Astrocyte (in vitro differentiated cells and primary cell): ENCODE data around the gene KDR.

ENCODE experiments used
- EZH2 ChIP-seq: IDR thresholded peaks from 2 replicates; pipeline ENCODE4 v1.6.1; 2012; ENCODE audit warnings: mild to moderate bottlenecking, low read length, inconsistent platforms; ENCODE audit not compliant: insufficient read depth
- TF ChIP-seq, protein P1 (sequence below): IDR thresholded peaks from 2 replicates; pipeline ENCODE4 v1.5.1; 2011; ENCODE audit warnings: low read depth, mild to moderate bottlenecking, inconsistent platforms, low read length, moderate library complexity; ENCODE audit not compliant: insufficient read depth

GRCh38 chr4:55082756-55083155, 42.6 kb downstream of the KDR start:
- TF ChIP-seq, protein P1, sequence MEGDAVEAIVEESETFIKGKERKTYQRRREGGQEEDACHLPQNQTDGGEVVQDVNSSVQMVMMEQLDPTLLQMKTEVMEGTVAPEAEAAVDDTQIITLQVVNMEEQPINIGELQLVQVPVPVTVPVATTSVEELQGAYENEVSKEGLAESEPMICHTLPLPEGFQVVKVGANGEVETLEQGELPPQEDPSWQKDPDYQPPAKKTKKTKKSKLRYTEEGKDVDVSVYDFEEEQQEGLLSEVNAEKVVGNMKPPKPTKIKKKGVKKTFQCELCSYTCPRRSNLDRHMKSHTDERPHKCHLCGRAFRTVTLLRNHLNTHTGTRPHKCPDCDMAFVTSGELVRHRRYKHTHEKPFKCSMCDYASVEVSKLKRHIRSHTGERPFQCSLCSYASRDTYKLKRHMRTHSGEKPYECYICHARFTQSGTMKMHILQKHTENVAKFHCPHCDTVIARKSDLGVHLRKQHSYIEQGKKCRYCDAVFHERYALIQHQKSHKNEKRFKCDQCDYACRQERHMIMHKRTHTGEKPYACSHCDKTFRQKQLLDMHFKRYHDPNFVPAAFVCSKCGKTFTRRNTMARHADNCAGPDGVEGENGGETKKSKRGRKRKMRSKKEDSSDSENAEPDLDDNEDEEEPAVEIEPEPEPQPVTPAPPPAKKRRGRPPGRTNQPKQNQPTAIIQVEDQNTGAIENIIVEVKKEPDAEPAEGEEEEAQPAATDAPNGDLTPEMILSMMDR: no peak
- no peak for TF ChIP-seq EZH2
